Measurements from ENCODE around the gene MAML3.
A peak's percentile ranks its signal among the peaks of the same experiment; 100 is the strongest.

MAML3 gene

GRCh38 chr4:139863531-139863930, 290.5 kb downstream of the MAML3 start:
- DNase-seq (ENCODE audit: low spot score): no peak

- DNase-seq (ENCODE audit: low spot score): no peak
Observed at GRCh38 chr4:139861471-139861870, 292.5 kb downstream of the MAML3 start.

GRCh38 chr4:139860435-139861024, 293.5 kb downstream of the MAML3 start:
- DNase-seq (ENCODE audit: low spot score): no peak

GRCh38 chr4:139859876-139860275, 294.1 kb downstream of the MAML3 start:
- DNase-seq (ENCODE audit: low spot score): no peak

GRCh38 chr4:139858436-139859205, 295.4 kb downstream of the MAML3 start:
- no peak for DNase-seq (ENCODE audit: low spot score)

- no peak for DNase-seq (ENCODE audit: low spot score)
Observed at GRCh38 chr4:139857977-139858376, 296.0 kb downstream of the MAML3 start.

- DNase-seq (ENCODE audit: low spot score): no peak
Observed at GRCh38 chr4:139857021-139857420, 297.0 kb downstream of the MAML3 start.

GRCh38 chr4:139854668-139855403, 299.1 kb downstream of the MAML3 start:
- no peak for DNase-seq (ENCODE audit: low spot score)

GRCh38 chr4:139853309-139853708, 300.7 kb downstream of the MAML3 start:
- DNase-seq (ENCODE audit: low spot score): no peak

- DNase-seq (ENCODE audit: low spot score): no peak
Observed at GRCh38 chr4:139852612-139853269, 301.2 kb downstream of the MAML3 start.

GRCh38 chr4:139851639-139852038, 302.3 kb downstream of the MAML3 start:
- DNase-seq (ENCODE audit: low spot score): no peak

GRCh38 chr4:139851133-139851532, 302.9 kb downstream of the MAML3 start:
- DNase-seq (ENCODE audit: low spot score): no peak

- DNase-seq (ENCODE audit: low spot score): no peak
Observed at GRCh38 chr4:139849219-139849618, 304.8 kb downstream of the MAML3 start.

- no peak for DNase-seq (ENCODE audit: low spot score)
Observed at GRCh38 chr4:139848028-139848427, 306.0 kb downstream of the MAML3 start.

GRCh38 chr4:139847602-139848001, 306.4 kb downstream of the MAML3 start:
- no peak for DNase-seq (ENCODE audit: low spot score)

- no peak for DNase-seq (ENCODE audit: low spot score)
Observed at GRCh38 chr4:139846766-139847165, 307.2 kb downstream of the MAML3 start.

GRCh38 chr4:139845453-139846093, 308.4 kb downstream of the MAML3 start:
- DNase-seq (ENCODE audit: low spot score): no peak

- no peak for DNase-seq (ENCODE audit: low spot score)
Observed at GRCh38 chr4:139844459-139845036, 309.4 kb downstream of the MAML3 start.

GRCh38 chr4:139844057-139844456, 309.9 kb downstream of the MAML3 start:
- DNase-seq (ENCODE audit: low spot score): no peak

GRCh38 chr4:139843641-139844040, 310.3 kb downstream of the MAML3 start:
- no peak for DNase-seq (ENCODE audit: low spot score)

- DNase-seq (ENCODE audit: low spot score): peak; percentile 36
Observed at GRCh38 chr4:139841464-139842195, 312.4 kb downstream of the MAML3 start.

Measured in hematopoietic multipotent progenitor cell treated with erythropoietin and hydrocortisone succinate and interleukin-3 and kit ligand, for 15 days (in vitro differentiated cells).